HepG2 (cell line): Measurements from ENCODE around the gene CERS6. TPM values are rescaled to one million over a fixed set of nuclear protein-coding genes. Genes with fewer than 3 reads are reported as not detected.
A peak's percentile ranks its signal among the peaks of the same experiment; 100 is the strongest.

Experiments
- ATAC-seq: fragments of 200-7000 bp; cut with Tn5 transposase; 3 replicates; pipeline ENCODE4 v1.9.1; 2020; ENCODE audit warnings: mild to moderate bottlenecking, moderate library complexity
- BruUV-seq: library from RNA; stranded (reverse); fragments of 400-500 nt; replicated peaks from 2 replicates; lab custom pipeline; 2021; lab: Mats Ljungman, UMichigan
- CTCF ChIA-PET: fragments of 300-600 bp; formaldehyde crosslinking; extraction: SDS; loops from one replicate; lab custom pipeline; 2021; ENCODE audit warnings: low total read pairs, inconsistent platforms, low intra/inter-chr PET ratio; lab: Yijun Ruan, JAX
- POLR2A ChIA-PET: fragments of 350-600 bp; sonication (Branson Sonifier 250); formaldehyde crosslinking; loops from one replicate; lab custom pipeline; 2020; ENCODE audit warnings: antibody characterized with exemption, inconsistent platforms; lab: Yijun Ruan, JAX
- DNase-seq: peaks from one replicate; pipeline ENCODE4 v3.0.0-alpha.2; 2015; ENCODE audit warnings: low spot score
- FAIRE-seq: peaks from 3 replicates; lab custom pipeline; 2011; peaks lifted over from hg19 to GRCh38; lab: Jason Lieb, UNC
- H2AFZ ChIP-seq: one replicate; pipeline ENCODE4 v1.6.1; 2011; ENCODE audit warnings: low read length, inconsistent platforms
- H3K27ac ChIP-seq: fragments of 300-600 bp; 3 replicates; pipeline ENCODE4 v1.8.0; 2011; ENCODE audit warnings: mixed run types, mild to moderate bottlenecking, mixed read lengths, low read length, inconsistent platforms; ENCODE audit not compliant: insufficient read depth; ENCODE audit errors: extremely low read length
- H3K27me3 ChIP-seq, 2 experiments: fragments of 200-600 bp in 1 of 2; 2 replicates in 1 of 2; 3 replicates in 1 of 2; pipeline versions ENCODE4 v1.6.0 to v1.8.0; 2011; ENCODE audit warnings: low read length in 2 of 2, mild to moderate bottlenecking in 2 of 2, moderate library complexity in 2 of 2, inconsistent platforms in 1 of 2; ENCODE audit not compliant: insufficient read depth in 2 of 2, control insufficient read depth in 1 of 2
- H3K36me3 ChIP-seq, 2 experiments: fragments of 200-600 bp in 1 of 2; replicated peaks in 1 of 2; 2 replicates in 1 of 2; 3 replicates in 1 of 2; pipeline versions ENCODE4 v1.5.1 to v1.8.0; 2011; ENCODE audit warnings: low read length in 2 of 2, inconsistent platforms in 1 of 2; ENCODE audit not compliant: insufficient read depth in 2 of 2, control insufficient read depth in 1 of 2
- H3K4me1 ChIP-seq: 2 replicates; pipeline ENCODE4 v1.5.1; 2012; ENCODE audit warnings: low read length, inconsistent platforms; ENCODE audit not compliant: insufficient read depth
- H3K4me2 ChIP-seq: 2 replicates; pipeline ENCODE4 v1.6.0; 2011; ENCODE audit warnings: low read depth, low read length, inconsistent platforms
- H3K4me3 ChIP-seq, 3 experiments: fragments of 200-600 bp in 1 of 3; sonication (generic), shearing (Covaris generic) in 1 of 3; replicated peaks in 1 of 3; 2 replicates each; pipeline ENCODE4 v1.5.1; 2011 to 2016; ENCODE audit warnings: low read length in 3 of 3, inconsistent platforms in 2 of 3, low read depth in 2 of 3, mild to moderate bottlenecking in 2 of 3, control low read depth in 1 of 3, mixed read lengths in 1 of 3; ENCODE audit not compliant: insufficient read depth in 1 of 3
- H3K79me2 ChIP-seq: one replicate; pipeline ENCODE4 v1.6.1; 2011; ENCODE audit warnings: low read length, inconsistent platforms; ENCODE audit not compliant: insufficient read depth
- H3K9ac ChIP-seq: 2 replicates; pipeline ENCODE4 v1.6.0; 2011; ENCODE audit warnings: mild to moderate bottlenecking, low read depth, low read length, inconsistent platforms; ENCODE audit not compliant: insufficient read depth
- H3K9me3 ChIP-seq: 2 replicates; pipeline ENCODE4 v1.5.1; 2012; ENCODE audit warnings: mild to moderate bottlenecking, low read length
- H4K20me1 ChIP-seq: 2 replicates; pipeline ENCODE4 v1.6.0; 2011; ENCODE audit warnings: inconsistent platforms, mild to moderate bottlenecking, low read length, moderate library complexity; ENCODE audit not compliant: insufficient read depth
- HDAC1 ChIP-seq: sonication (generic); formaldehyde crosslinking; IDR thresholded peaks from 2 replicates; pipeline ENCODE4 v1.5.1; 2020; ENCODE audit warnings: mild to moderate bottlenecking, missing genetic modification reagents
- ISX ChIP-seq: sonication (generic); formaldehyde crosslinking; conservative IDR thresholded peaks from 2 replicates; pipeline ENCODE4 v1.5.0; 2020; ENCODE audit warnings: missing genetic modification reagents
- JUNB ChIP-seq: sonication (generic); formaldehyde crosslinking; IDR thresholded peaks from 2 replicates; pipeline ENCODE4 v1.8.0; 2022; ENCODE audit warnings: missing genetic modification reagents, mild to moderate bottlenecking, borderline replicate concordance
- KAT2B ChIP-seq: fragments of 150-350 bp; IDR thresholded peaks from 2 replicates; pipeline ENCODE4 v1.6.1; 2014; ENCODE audit warnings: low read depth, low read length, borderline replicate concordance
- MBNL3 ChIP-seq: fragments of 250-450 bp; sonication (Bioruptor Pico); conservative IDR thresholded peaks from 2 replicates; pipeline ENCODE4 v1.8.0; 2022; ENCODE audit warnings: mild to moderate bottlenecking, inconsistent platforms
- MTA3 ChIP-seq: sonication (generic); formaldehyde crosslinking; IDR thresholded peaks from 2 replicates; pipeline ENCODE4 v1.4.0; 2020; ENCODE audit warnings: missing genetic modification reagents
- MXI1 ChIP-seq: IDR thresholded peaks from 3 replicates; pipeline ENCODE4 v1.6.1; 2012; ENCODE audit warnings: low read depth, low read length, inconsistent platforms, borderline replicate concordance
- ZFP36L2 ChIP-seq: sonication (generic); formaldehyde crosslinking; IDR thresholded peaks from 2 replicates; pipeline ENCODE4 v1.4.0; 2020; ENCODE audit warnings: missing genetic modification reagents
- ZNF121 ChIP-seq: sonication (generic); formaldehyde crosslinking; IDR thresholded peaks from 2 replicates; pipeline ENCODE4 v1.5.0; 2020; ENCODE audit warnings: mild to moderate bottlenecking, missing genetic modification reagents
- ZNF136 ChIP-seq: sonication (generic); formaldehyde crosslinking; IDR thresholded peaks from 2 replicates; pipeline ENCODE4 v1.8.1; 2022; ENCODE audit warnings: low read depth, mild to moderate bottlenecking, moderate library complexity, missing genetic modification reagents
- ZNF274 ChIP-seq: sonication (generic); formaldehyde crosslinking; IDR thresholded peaks from 2 replicates; pipeline ENCODE4 v1.5.1; 2020; ENCODE audit warnings: mild to moderate bottlenecking, missing genetic modification reagents
- ZNF296 ChIP-seq: sonication (generic); formaldehyde crosslinking; conservative IDR thresholded peaks from 2 replicates; pipeline ENCODE4 v1.5.0; 2020; ENCODE audit warnings: mild to moderate bottlenecking, missing genetic modification reagents
- ZNF3 ChIP-seq: IDR thresholded peaks from 2 replicates; pipeline ENCODE4 v1.7.0; 2017; ENCODE audit warnings: inconsistent platforms
- ZNF350 ChIP-seq: sonication (generic); formaldehyde crosslinking; IDR thresholded peaks from 2 replicates; pipeline ENCODE4 v1.4.0; 2020; ENCODE audit warnings: mild to moderate bottlenecking, low read depth, missing genetic modification reagents, borderline replicate concordance
- ZNF354B ChIP-seq: sonication (generic); formaldehyde crosslinking; IDR thresholded peaks from 2 replicates; pipeline ENCODE4 v1.8.0; 2022; ENCODE audit warnings: mild to moderate bottlenecking, missing genetic modification reagents
- ZNF720 ChIP-seq: sonication (generic); formaldehyde crosslinking; IDR thresholded peaks from 2 replicates; pipeline ENCODE4 v1.4.0; 2020; ENCODE audit warnings: missing genetic modification reagents
- WGBS: methylation state at CpG from one replicate; pipeline ENCODE4 v1.1.6; 2017; ENCODE audit warnings: low lambda C conversion rate; 5-methylcytosine and 5-hydroxymethylcytosine counted together
- in situ Hi-C: cut with HindIII; loops from 2 replicates; pipeline ENCODE4 v1.10.0; 2017; ENCODE audit warnings: low pct_unique_long_range_greater_than_20kb; ENCODE audit not compliant: extremely low pct_ligation_motif_present
- intact Hi-C: fragments of 100-400 bp; cut with micrococcal nuclease; formaldehyde crosslinking; loops from one replicate; pipeline ENCODE4 v1.10.0; 2022; ENCODE audit not compliant: unreplicated experiment
- polyA plus RNA-seq, 8 experiments: library from polyadenylated mRNA; depleted of rRNA in 3 of 8; stranded (reverse) in 7 of 8; unstranded in 1 of 8; fragments of >200 nt; fragmentation: Illumina TruSeq in 4 of 8; extraction: Trizol in 4 of 8; gene quantifications; 2 replicates each; pipeline versions ENCODE4 v1.2.1 to v1.2.3, GENCODE V29; 2011 to 2016; ENCODE audit warnings: low read depth in 4 of 8, missing spikeins in 1 of 8, mixed read lengths in 1 of 8; ENCODE audit not compliant: insufficient read depth in 1 of 8
- total RNA-seq, 5 experiments: library from RNA; depleted of rRNA; stranded (reverse); fragments of >200 nt; fragmentation: Illumina TruSeq; extraction: Trizol; gene quantifications; 2 replicates each; pipeline ENCODE4 v1.2.3, GENCODE V29; 2016; ENCODE audit warnings: low read depth in 1 of 5
- TF ChIP-seq, protein P1 (sequence below): sonication (generic); formaldehyde crosslinking; IDR thresholded peaks from 2 replicates; pipeline ENCODE4 v1.4.0; 2020; ENCODE audit warnings: missing genetic modification reagents
- TF ChIP-seq, protein P2 (sequence below): sonication (generic); formaldehyde crosslinking; IDR thresholded peaks from 2 replicates; pipeline ENCODE4 v1.4.0; 2020; ENCODE audit warnings: missing genetic modification reagents

CERS6 gene
- total and polyA plus RNA-seq, 2 of the 13 experiments (the other 11 are each of a cell fraction or from before 2014, with no cell fraction given), result 10.1 to 20.3 TPM

DNA sequence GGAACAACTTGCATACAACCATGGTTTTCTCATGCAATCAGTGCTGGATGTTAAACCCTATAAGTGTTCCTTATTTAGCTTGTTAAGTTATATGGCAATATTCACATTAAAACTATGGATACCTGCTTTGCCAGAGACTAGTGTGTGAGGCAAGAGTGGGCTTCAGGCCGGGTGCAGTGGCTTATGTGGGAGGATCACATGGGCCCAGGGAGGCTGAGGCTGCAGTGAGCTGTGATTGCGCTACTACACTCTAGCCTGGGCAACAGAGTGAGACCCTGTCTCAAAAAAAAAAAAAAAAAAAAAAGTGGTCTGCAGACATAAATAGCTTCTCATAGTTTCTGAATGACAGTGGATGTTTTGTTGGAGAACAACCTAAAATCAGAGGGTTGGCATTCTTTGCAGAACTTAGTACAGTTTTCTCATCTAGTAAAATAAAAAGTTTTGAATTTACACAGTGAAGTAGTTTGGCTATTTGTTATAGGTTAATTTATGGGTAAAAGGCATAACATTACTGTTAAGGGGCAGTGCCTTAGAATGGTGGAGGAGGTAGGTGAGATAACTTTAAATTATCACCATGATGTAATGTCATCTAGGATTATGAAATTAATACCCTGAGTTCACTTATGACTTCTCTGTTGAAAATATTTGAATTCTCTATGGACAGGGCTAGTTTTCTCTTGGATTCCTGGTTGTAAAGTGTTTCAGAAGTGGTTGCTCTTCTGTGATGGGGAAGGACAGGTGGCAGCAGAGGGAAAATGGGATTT, 5.3 kb downstream of the CERS6 start:
- no peaks in the 10 kb centered on the region for H3K36me3 ChIP-seq
- no peak overlapping the region for H3K4me2 ChIP-seq
- H4K20me1 ChIP-seq, result peaks cover 6% of the 10 kb centered on the region; the same call in 1 of the 2 replicates
- ATAC-seq, result no peak
- POLR2A ChIA-PET, result no interaction called here
- DNase-seq, result no peak
- TF ChIP-seq ISX (CRISPR knock-in tag) (no peak), ZNF121 (CRISPR knock-in tag) (0 out of 2 replicates have a peak, but pooled peaks have one; percentile 18), ZNF296 (CRISPR knock-in tag) (no peak)
- no peak overlapping the region for H3K4me3 ChIP-seq
- H3K27me3 ChIP-seq, result no peaks in the 10 kb centered on the region; a peak in 1 of 5 replicates
- BruUV-seq, result no TSS peak
- peaks cover 75% of the 10 kb centered on the region for H3K79me2 ChIP-seq
- H3K4me1 ChIP-seq, result peaks cover 55% of the 10 kb centered on the region
- CTCF ChIA-PET, result no interaction called here
- in situ Hi-C loops, result no loop called here
- no peak overlapping the region for H3K9ac ChIP-seq
- intact Hi-C loops, result no loop called here
- H3K9me3 ChIP-seq, result no peaks in the 10 kb centered on the region
- no peak for FAIRE-seq
- no peak overlapping the region for H2AFZ ChIP-seq
- H3K27ac ChIP-seq, result no peak overlapping the region
- WGBS, result 90% methylated on average over 2 of the region's 2 CpGs

DNA sequence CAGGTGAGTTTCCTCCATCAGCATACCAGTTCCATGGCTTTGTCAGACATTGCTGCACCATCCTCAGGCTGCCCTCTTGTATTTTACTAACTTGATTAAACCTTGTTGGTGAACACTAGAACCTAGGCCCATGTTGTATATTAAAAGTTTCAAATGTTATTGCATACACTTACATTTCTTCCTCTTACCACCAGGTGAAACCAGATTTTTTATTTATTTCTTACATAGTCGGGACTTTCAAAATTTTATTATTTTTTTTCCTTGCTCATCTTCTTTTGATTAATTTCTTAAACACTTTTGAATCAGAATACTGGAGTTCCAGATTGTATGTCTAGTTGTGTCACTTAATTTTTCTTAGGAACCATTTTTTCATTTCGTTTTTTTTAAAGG, 5.9 kb downstream of the CERS6 start:
- Histone ChIP-seq H4K20me1 (peaks cover 6% of the 10 kb centered on the region; the same call in 1 of the 2 replicates), H3K36me3 (no peaks in the 10 kb centered on the region), H3K4me2 (no peak overlapping the region), H3K79me2 (peaks cover 78% of the 10 kb centered on the region), H2AFZ (no peak overlapping the region), H3K4me1 (peaks cover 61% of the 10 kb centered on the region), H3K9ac (no peak overlapping the region), H3K9me3 (no peaks in the 10 kb centered on the region), H3K4me3 (no peak overlapping the region), H3K27ac (no peak overlapping the region), H3K27me3 (no peaks in the 10 kb centered on the region; a peak in 1 of 5 replicates)
- in situ Hi-C loops (no loop called here), intact Hi-C loops (no loop called here)
- 95% methylated on average over 2 of the region's 2 CpGs for WGBS
- FAIRE-seq (no peak), ATAC-seq (no peak), DNase-seq (no peak)
- ChIA-PET CTCF (no interaction called here), POLR2A (no interaction called here)
- no TSS peak for BruUV-seq
- no peak for TF ChIP-seq ZNF350
- no peak for TF ChIP-seq MBNL3
- no peak for TF ChIP-seq ZNF720 (CRISPR knock-in tag)
- no peak for TF ChIP-seq ZNF136 (CRISPR knock-in tag)
- TF ChIP-seq, protein P1, sequence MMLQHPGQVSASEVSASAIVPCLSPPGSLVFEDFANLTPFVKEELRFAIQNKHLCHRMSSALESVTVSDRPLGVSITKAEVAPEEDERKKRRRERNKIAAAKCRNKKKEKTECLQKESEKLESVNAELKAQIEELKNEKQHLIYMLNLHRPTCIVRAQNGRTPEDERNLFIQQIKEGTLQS (CRISPR knock-in tag), result no peak
- no peak for TF ChIP-seq ZNF274 (CRISPR knock-in tag)
- TF ChIP-seq MXI1, result no peak
- TF ChIP-seq KAT2B, result no peak
- TF ChIP-seq MTA3 (CRISPR knock-in tag), result no peak
- TF ChIP-seq, protein P2, sequence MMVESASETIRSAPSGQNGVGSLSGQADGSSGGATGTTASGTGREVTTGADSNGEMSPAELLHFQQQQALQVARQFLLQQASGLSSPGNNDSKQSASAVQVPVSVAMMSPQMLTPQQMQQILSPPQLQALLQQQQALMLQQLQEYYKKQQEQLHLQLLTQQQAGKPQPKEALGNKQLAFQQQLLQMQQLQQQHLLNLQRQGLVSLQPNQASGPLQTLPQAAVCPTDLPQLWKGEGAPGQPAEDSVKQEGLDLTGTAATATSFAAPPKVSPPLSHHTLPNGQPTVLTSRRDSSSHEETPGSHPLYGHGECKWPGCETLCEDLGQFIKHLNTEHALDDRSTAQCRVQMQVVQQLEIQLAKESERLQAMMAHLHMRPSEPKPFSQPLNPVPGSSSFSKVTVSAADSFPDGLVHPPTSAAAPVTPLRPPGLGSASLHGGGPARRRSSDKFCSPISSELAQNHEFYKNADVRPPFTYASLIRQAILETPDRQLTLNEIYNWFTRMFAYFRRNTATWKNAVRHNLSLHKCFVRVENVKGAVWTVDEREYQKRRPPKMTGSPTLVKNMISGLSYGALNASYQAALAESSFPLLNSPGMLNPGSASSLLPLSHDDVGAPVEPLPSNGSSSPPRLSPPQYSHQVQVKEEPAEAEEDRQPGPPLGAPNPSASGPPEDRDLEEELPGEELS (CRISPR knock-in tag), result no peak
- no peak for TF ChIP-seq ZNF3 (CRISPR knock-in tag)
- TF ChIP-seq ZFP36L2 (CRISPR knock-in tag), result no peak
- no peak for TF ChIP-seq ZNF354B
- no peak for TF ChIP-seq JUNB
- no peak for TF ChIP-seq HDAC1 (CRISPR knock-in tag)
